Natural killer cell (primary cell): ENCODE data around the gene ENAH. TPM values are rescaled to one million over a fixed set of nuclear protein-coding genes. Genes with fewer than 3 reads are reported as not detected.

Source experiments
- ATAC-seq, 3 donors: fragments of 150-1000 bp in 2 of 3; fragments of 200-7000 bp in 1 of 3; cut with Tn5 transposase; 1 replicate in 1 of 3; 2 replicates in 2 of 3; pipeline ENCODE4 v1.10.0; 2021; ENCODE audit warnings: mild to moderate bottlenecking in 2 of 3, moderate library complexity in 2 of 3
- DNase-seq, 2 donors: peaks; one replicate each; pipeline versions ENCODE4 v3.0.0 to v3.0.0-alpha.2; 2013 to 2021; ENCODE audit warnings: mixed read lengths in 1 of 2
- H3K27ac ChIP-seq: one replicate; pipeline ENCODE4 v1.5.1; 2013; ENCODE audit warnings: mild to moderate bottlenecking, low read length
- H3K27me3 ChIP-seq: one replicate; pipeline ENCODE4 v1.6.1; 2013; ENCODE audit warnings: low read length; ENCODE audit not compliant: control insufficient read depth, insufficient read depth
- H3K36me3 ChIP-seq: one replicate; pipeline ENCODE4 v1.6.1; 2013; ENCODE audit warnings: low read length; ENCODE audit not compliant: control insufficient read depth, insufficient read depth
- H3K4me1 ChIP-seq: one replicate; pipeline ENCODE4 v1.6.1; 2013; ENCODE audit warnings: low read length; ENCODE audit not compliant: control insufficient read depth, insufficient read depth
- H3K4me3 ChIP-seq: one replicate; pipeline ENCODE4 v1.5.1; 2013; ENCODE audit warnings: low read length
- H3K9me3 ChIP-seq: one replicate; pipeline ENCODE4 v1.6.1; 2013; ENCODE audit warnings: low read length; ENCODE audit not compliant: control insufficient read depth, insufficient read depth
- H3K27ac Mint-ChIP-seq, 2 donors: one replicate each; pipeline ENCODE4 v1.8.0; 2022; ENCODE audit warnings: mild to moderate bottlenecking in 2 of 2, mixed read lengths in 2 of 2, moderate library complexity in 1 of 2
- H3K27me3 Mint-ChIP-seq, 2 donors: one replicate each; pipeline ENCODE4 v1.8.0; 2022; ENCODE audit warnings: low read depth in 2 of 2, mixed read lengths in 2 of 2
- H3K36me3 Mint-ChIP-seq: one replicate; pipeline ENCODE4 v1.8.0; 2022; ENCODE audit warnings: mixed read lengths
- H3K4me1 Mint-ChIP-seq, 2 donors: one replicate each; pipeline ENCODE4 v1.8.0; 2022; ENCODE audit warnings: mixed read lengths in 2 of 2
- H3K4me3 Mint-ChIP-seq: one replicate; pipeline ENCODE4 v1.8.0; 2022; ENCODE audit warnings: mild to moderate bottlenecking, moderate library complexity, mixed read lengths
- H3K9me3 Mint-ChIP-seq, 2 donors: one replicate each; pipeline ENCODE4 v1.8.0; 2022; ENCODE audit warnings: mixed read lengths in 2 of 2
- WGBS: methylation state at CpG from one replicate; pipeline ENCODE4 v1.1.7; 2013; ENCODE audit warnings: missing lambda C conversion rate; ENCODE audit not compliant: insufficient coverage; 5-methylcytosine and 5-hydroxymethylcytosine counted together
- intact Hi-C: fragments of 100-400 bp; cut with micrococcal nuclease; formaldehyde crosslinking; loops from one replicate; pipeline ENCODE4 v1.14.2; 2022
- total RNA-seq, 4 donors: library from RNA; stranded (reverse); fragments of 120-200 nt in 1 of 4; gene quantifications; one replicate each; pipeline versions ENCODE4 v1.2.3 to v1.2.4, GENCODE V29; 2013 to 2022
- TF ChIP-seq, protein P1 (sequence below): fragments of 200-600 bp; IDR thresholded peaks from one replicate; pipeline ENCODE4 v1.8.0; 2022; ENCODE audit warnings: antibody characterized with exemption

ENAH gene
- total RNA-seq, 3 donors from 2014 or later (not counting 1 experiment from before 2014, with no cell fraction given) = not detected

DNA sequence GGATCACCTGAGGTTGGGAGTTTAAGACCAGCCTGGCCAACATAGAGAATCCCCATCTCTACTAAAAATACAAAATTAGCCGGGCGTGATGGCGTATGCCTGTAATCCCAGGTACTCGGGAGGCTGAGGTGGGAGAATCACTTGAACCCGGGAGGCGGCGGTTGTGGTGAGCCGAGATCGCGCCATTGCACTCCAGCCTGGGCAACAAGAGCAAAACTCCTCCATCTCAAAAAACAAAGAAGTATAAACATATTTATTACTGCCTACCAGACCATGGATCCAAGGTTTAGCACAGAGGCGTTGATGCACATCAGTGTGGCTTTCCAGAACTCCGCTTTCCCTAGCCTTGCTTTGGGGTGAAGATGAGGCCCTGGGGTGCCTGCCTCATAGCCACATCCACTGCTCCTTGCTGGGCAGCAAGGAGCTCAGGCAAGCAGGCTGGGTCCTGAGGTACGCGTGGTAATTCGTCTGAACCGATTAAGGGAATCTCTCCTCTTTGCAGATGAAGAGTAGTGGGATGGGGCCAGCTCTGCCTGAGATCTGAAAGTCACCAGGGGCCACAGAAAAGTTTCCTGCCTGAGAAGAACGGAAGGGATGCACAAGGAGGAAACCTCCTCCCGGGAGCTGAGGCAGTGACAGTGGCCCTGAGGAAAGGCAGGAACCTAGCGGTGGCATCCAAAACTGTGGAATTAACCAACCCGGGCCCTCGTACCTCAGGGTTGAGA, 172.8 kb downstream of the ENAH start:
- no peak for ATAC-seq
- WGBS = 88% methylated on average over 21 of the region's 21 CpGs
- Mint-ChIP-seq H3K27me3 (no peaks in the 10 kb centered on the region), H3K4me3 (no peak overlapping the region), H3K9me3 (no peaks in the 10 kb centered on the region), H3K36me3 (no peaks in the 10 kb centered on the region), H3K4me1 (peaks cover 22 to 23% of the 10 kb centered on the region in 2 donors), H3K27ac (no peak overlapping the region)
- intact Hi-C loops = loop anchor here (5.0 to 10.0 kb wide), 2 partner anchors 297 to 645 kb away; partner anchors contain the start of gene SRP9
- Histone ChIP-seq H3K27ac (no peak overlapping the region), H3K9me3 (no peaks in the 10 kb centered on the region), H3K4me1 (peaks cover 45% of the 10 kb centered on the region), H3K27me3 (no peaks in the 10 kb centered on the region), H3K4me3 (no peak overlapping the region), H3K36me3 (no peaks in the 10 kb centered on the region)
- no peak for DNase-seq
- TF ChIP-seq, protein P1, sequence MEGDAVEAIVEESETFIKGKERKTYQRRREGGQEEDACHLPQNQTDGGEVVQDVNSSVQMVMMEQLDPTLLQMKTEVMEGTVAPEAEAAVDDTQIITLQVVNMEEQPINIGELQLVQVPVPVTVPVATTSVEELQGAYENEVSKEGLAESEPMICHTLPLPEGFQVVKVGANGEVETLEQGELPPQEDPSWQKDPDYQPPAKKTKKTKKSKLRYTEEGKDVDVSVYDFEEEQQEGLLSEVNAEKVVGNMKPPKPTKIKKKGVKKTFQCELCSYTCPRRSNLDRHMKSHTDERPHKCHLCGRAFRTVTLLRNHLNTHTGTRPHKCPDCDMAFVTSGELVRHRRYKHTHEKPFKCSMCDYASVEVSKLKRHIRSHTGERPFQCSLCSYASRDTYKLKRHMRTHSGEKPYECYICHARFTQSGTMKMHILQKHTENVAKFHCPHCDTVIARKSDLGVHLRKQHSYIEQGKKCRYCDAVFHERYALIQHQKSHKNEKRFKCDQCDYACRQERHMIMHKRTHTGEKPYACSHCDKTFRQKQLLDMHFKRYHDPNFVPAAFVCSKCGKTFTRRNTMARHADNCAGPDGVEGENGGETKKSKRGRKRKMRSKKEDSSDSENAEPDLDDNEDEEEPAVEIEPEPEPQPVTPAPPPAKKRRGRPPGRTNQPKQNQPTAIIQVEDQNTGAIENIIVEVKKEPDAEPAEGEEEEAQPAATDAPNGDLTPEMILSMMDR = no peak

DNA sequence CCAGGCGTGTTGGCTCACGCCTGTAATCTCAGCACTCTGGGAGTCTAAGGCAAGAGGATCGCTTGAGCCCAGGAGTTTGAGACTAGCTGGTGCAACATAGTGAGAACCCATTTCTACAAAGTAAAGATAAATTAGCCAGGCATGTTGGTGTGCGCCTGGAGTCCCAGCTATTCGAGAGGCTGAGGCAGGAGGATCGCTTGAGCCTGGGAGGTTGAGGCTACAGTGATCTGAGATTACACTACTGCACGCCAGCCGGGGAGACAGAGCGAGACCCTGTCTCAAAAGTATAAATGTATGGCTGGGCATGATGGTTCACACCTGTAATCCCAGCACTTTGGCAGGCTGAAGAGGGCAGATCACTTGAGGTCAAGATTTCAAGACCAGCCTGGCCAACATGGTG, 173.6 kb downstream of the ENAH start:
- H3K4me3 ChIP-seq = no peak overlapping the region
- TF ChIP-seq, protein P1 = no peak
- H3K9me3 ChIP-seq = no peaks in the 10 kb centered on the region
- Mint-ChIP-seq H3K27ac (no peak overlapping the region), H3K4me1 (peaks cover 22 to 29% of the 10 kb centered on the region in 2 donors), H3K27me3 (no peaks in the 10 kb centered on the region), H3K4me3 (no peak overlapping the region), H3K36me3 (no peaks in the 10 kb centered on the region), H3K9me3 (no peaks in the 10 kb centered on the region)
- intact Hi-C loops = loop anchor here (5.0 to 10.0 kb wide), 2 partner anchors 298 to 645 kb away; partner anchors contain the start of gene SRP9
- no peak for ATAC-seq
- no peak for DNase-seq
- no peaks in the 10 kb centered on the region for H3K27me3 ChIP-seq
- WGBS = 92% methylated on average over 9 of the region's 9 CpGs
- no peak overlapping the region for H3K27ac ChIP-seq
- peaks cover 52% of the 10 kb centered on the region for H3K4me1 ChIP-seq
- H3K36me3 ChIP-seq = no peaks in the 10 kb centered on the region

DNA sequence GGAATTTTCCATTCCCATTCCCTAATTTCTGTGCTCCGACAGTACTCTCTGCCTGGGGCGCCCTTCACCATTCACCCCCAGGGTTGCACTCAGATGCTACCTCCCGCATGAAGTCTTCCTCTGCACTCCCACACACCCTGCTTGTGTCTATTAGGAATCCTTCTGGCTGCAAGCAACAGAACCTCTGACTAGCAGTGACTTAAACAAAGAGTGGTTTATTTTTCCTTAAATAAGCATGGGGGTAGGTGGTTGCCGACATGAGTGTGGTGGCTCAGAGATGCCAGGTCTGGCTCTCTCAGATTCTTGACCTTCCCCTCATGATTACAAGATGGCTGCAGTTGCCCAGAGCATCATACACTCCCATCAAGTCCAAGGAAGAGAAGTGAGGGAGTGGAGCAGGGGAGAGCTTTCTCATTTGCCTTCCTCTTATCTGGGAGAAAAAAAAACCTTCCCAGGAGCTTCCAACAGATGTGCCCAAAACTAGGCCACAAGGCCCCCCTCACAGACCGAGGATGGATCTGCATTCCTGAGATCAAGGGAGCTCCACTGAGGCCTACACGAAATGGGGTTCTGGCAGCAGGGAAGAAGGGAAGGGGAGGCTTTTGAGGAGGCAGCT, 175.5 kb downstream of the ENAH start:
- Histone ChIP-seq H3K4me3 (no peak overlapping the region), H3K36me3 (no peaks in the 10 kb centered on the region), H3K27me3 (no peaks in the 10 kb centered on the region), H3K27ac (peak overlapping the region; percentile 65), H3K4me1 (peaks cover 64% of the 10 kb centered on the region), H3K9me3 (no peaks in the 10 kb centered on the region)
- Mint-ChIP-seq H3K27ac (peak overlapping the region; percentile 81 to 88), H3K4me1 (peaks cover 30 to 43% of the 10 kb centered on the region in 2 donors), H3K27me3 (no peaks in the 10 kb centered on the region), H3K9me3 (no peaks in the 10 kb centered on the region), H3K4me3 (peak overlapping the region; percentile 45), H3K36me3 (no peaks in the 10 kb centered on the region)
- TF ChIP-seq, protein P1 = no peak
- DNase-seq (no peak), ATAC-seq (no peak)
- WGBS = 87% methylated on average over 5 of the region's 6 CpGs
- intact Hi-C loops = loop anchor here (5.0 to 10.0 kb wide), 2 partner anchors 300 to 647 kb away; partner anchors contain the start of gene SRP9
